ENCODE results near the gene FCHSD2.
"Not testable (repeated sequence)": the region's sequence is repeated elsewhere in the genome, so short reads cannot be mapped to it uniquely, and the experiment has no call there.

FCHSD2 gene

GRCh38 chr11:73141309-73142127 is 600 bp downstream of the FCHSD2 start:
- TF ChIP-seq, protein P1, sequence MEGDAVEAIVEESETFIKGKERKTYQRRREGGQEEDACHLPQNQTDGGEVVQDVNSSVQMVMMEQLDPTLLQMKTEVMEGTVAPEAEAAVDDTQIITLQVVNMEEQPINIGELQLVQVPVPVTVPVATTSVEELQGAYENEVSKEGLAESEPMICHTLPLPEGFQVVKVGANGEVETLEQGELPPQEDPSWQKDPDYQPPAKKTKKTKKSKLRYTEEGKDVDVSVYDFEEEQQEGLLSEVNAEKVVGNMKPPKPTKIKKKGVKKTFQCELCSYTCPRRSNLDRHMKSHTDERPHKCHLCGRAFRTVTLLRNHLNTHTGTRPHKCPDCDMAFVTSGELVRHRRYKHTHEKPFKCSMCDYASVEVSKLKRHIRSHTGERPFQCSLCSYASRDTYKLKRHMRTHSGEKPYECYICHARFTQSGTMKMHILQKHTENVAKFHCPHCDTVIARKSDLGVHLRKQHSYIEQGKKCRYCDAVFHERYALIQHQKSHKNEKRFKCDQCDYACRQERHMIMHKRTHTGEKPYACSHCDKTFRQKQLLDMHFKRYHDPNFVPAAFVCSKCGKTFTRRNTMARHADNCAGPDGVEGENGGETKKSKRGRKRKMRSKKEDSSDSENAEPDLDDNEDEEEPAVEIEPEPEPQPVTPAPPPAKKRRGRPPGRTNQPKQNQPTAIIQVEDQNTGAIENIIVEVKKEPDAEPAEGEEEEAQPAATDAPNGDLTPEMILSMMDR (IDR thresholded peaks at IDR 0.05; ENCODE audit: low read depth, low read length), result no peak
- H3K4me3 ChIP-seq (ENCODE audit: low read depth, low read length), result peak overlapping the region; percentile 91

DNA sequence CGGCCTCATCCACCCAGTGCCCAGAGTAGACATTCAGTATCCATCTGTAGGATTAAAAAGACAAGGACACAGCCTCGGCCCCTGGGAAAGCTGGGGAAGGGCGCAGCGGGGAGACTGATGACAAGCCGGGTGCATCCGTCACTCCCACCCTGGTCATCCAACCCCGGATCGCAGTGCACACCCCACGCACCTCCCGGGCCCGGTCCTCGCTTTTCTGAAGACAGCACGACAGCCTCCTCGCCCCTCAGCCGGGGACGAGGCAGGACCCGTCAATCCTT is 1.1 kb downstream of the FCHSD2 start:
- TF ChIP-seq, protein P1 (IDR thresholded peaks at IDR 0.05; ENCODE audit: low read depth, low read length), result no peak
- H3K4me3 ChIP-seq (ENCODE audit: low read depth, low read length), result peak overlapping the region; percentile 91

DNA sequence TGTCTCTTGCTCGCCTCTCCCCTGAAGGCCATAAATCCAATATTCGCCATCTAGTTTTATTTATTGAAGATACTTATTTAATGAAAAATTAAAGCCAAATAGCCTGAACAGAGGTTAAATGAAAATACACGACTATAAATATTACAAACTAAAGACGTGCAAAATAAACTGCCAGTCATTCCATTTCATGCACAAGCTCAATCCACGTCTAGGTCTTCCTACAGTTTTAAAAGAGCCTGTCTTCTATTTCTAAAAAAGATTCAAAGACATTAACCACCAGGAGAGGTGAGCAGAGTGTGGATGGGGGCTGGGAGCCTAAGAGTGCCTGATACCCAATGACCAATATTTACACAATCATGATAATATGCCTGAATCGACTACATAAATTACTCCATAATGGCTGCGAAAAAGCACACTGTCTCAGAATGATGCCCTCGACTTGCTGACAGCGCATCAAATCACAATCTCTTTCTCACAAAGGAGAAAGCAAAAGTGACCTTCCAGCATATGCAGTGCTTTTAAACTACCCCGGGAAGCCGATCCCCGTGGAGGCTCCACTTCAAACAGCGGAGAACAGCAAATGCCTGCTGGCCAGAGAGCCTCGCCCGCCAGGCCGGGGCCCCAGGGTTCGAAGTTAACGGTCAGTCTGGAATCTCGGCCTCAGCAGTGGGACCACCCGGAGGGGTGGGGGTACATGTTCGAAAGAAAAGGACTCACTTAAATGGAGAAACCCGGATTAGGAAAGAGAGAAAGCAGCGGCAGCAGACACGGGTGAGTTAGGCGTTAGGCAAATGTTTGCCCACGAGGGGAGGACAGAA is 1.7 kb downstream of the FCHSD2 start:
- H3K4me3 ChIP-seq (ENCODE audit: low read depth, low read length), result peak overlapping the region; percentile 91
- TF ChIP-seq, protein P1 (IDR thresholded peaks at IDR 0.05; ENCODE audit: low read depth, low read length), result no peak

GRCh38 chr11:73139476-73140198 is 2.5 kb downstream of the FCHSD2 start:
- TF ChIP-seq, protein P1 (IDR thresholded peaks at IDR 0.05; ENCODE audit: low read depth, low read length), result no peak
- peak overlapping the region; percentile 91 for H3K4me3 ChIP-seq (ENCODE audit: low read depth, low read length)

DNA sequence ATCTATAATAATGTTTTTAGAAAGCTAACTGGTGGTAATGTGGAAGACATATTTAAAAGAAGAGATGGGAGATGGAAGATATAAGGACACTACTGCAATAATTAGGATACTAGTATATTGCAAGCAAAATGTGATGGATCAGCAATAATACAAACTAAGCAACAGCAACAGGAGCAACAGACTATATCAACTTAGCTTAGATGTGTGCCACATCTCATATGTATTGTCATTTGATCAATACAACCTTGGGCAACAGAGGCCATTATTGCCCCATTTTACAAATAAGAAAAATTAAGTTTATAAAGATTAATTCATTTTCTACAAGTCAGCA is 4.2 kb downstream of the FCHSD2 start:
- H3K4me3 ChIP-seq (ENCODE audit: low read depth, low read length), result no peak overlapping the region

DNA sequence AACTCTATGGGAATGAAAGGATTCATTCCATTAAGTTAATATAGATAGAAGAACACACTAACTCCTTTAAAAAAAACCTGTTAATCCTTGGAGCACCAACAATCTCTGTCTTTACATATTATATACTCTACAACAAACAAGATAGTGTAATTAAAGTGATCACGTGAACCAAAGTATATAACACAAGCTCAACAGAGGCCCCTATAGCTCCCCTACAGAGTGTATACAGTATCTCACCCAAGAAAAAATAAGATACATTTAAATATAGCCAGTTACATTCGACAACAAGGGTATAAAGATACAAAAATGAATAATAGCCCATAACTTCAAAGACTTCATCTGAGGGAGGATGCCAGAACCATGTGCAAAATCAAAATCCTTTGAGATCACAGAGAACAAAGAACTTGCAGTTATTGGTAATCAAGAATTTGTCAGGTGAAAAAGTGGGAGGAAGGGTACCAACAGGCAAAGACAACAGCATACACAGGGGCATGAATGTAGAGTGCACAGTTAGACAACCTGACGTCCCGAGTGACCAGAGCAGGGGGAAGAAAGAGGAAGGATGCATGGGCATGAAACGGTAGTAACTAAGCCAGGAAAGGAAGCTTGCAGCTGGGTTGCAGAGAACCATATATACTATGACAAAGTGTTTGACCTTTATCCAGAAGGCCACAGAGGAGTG is 4.7 kb downstream of the FCHSD2 start:
- no peak overlapping the region for H3K4me3 ChIP-seq (ENCODE audit: low read depth, low read length)
- TF ChIP-seq, protein P1 (IDR thresholded peaks at IDR 0.05; ENCODE audit: low read depth, low read length), result no peak

More for the DNA sequence above, 4.2 kb downstream of the FCHSD2 start:
- TF ChIP-seq, protein P1 (IDR thresholded peaks at IDR 0.05; ENCODE audit: low read depth, low read length), result no peak

DNA sequence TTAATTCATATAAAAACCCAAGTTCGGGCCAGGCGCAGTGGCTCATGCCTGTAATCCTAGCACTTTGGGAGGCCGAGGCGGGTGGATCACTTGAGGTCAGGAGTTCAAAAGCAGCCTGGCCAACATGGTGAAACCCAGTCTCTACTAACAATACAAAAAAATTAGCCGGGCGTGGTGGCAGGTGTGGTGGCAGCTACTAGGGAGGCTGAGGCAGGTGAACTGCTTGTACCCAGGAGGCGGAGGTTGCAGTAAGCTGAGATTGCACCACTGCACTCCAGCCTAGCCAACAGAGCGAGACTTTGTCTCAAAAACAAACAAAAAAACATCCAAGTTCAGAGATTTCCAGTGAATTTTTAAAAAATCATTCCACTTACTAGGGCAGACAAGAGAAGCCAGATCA is 5.4 kb downstream of the FCHSD2 start:
- H3K4me3 ChIP-seq (ENCODE audit: low read depth, low read length), result not testable (repeated sequence)

Measured in WI38 (cell line).